Activated CD4-positive, CD25-positive, alpha-beta regulatory T cell treated with anti-CD3 and anti-CD28 coated beads, Interleukin-2, amount 50 U/mL, for 72 hours (primary cell): Measurements from ENCODE around the gene ZNF148.

Experiments
- DNase-seq: peaks from one replicate; pipeline ENCODE4 v3.0.0; 2021

Gene ZNF148

DNA sequence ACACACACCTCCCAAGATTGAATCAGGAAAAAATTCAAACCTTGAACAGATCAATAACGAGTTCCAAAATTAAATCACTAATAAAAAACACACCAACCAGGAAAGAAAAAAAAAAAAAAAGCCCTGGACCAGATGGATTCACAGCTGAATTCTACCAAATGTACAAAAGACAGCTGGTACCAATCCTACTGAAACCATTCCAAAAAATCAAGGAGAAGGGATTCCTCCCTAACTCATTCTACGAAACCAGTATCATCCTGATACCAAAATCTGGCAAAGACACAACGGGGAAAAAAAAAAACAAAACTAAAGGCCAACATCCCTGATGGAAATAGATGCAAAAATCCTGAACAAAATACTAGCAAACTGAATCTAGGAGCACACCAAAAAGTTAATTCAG lies 108.2 kb downstream of the ZNF148 start:
- no peak for DNase-seq

DNA sequence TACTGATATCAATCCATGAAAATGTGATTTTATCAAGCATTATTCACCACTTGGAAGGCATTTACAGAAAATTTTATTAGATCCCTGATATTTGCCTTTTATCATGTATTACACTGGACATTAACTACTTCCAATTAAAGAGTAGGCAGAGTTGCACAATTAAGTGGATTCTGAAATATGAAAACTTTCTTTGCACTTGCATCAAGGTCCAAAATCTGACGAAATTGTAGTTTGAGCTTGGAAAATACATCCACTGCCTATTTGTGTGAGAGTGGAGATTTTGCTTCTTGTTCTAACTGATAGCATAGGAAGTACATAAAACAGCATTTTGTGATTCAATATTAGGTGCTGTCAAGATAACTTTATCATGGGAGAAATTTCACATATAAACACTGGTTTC lies 113.0 kb downstream of the ZNF148 start:
- no peak for DNase-seq

DNA sequence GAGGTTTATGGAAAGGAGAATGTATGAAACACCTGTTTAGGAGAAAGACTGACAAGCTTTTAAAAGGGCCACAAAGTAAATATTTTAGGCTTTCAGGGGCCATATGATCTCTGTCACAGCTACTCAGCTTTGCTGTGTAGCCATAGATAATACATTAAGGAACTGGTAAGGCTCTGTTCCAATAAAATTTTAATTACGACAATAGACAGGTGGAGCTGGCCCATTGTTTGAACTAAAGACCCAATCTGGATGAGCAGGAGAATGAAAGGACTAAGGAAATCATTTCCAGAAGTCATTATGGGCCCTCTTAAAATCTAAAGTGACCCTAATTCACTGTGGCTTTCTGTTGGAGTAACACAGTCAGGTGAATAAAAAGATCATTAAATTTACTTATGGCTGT lies 114.1 kb downstream of the ZNF148 start:
- no peak for DNase-seq

DNA sequence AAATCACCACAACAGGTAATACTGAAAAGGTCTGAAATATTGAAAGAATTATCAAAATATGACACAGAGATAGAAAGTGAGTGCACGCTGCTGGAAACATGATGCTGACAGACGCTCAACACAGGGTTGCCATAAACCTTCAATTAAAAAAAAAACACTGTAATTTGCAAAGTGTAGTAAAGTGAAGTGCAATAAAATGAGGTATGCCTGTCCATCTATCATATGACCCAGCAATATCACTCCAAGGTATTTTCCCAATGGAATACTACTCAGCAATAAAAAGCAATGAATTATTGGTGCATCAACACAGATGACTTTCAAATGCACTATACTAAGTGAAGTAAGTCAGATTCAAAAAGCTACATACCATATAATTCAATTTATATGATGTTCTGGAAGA lies 115.0 kb downstream of the ZNF148 start:
- DNase-seq = no peak

DNA sequence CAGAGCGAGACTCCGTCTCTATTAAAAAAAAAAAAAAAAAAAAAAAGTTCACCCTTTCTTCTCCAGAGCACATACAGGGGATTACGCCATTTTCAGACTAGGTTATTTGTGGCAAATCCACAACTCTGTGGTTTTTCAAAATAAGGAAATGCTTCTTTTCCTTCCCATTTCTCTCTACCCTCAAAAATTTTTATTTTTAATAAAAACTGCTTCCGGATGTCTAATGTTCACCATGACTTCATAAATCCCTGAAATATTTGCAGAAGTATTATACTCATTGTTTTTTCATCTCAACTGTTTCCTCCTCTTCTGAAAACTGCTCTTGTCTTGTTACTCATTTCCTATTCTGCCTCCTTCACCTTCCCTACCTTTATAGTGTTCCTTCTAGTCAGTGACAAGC lies 117.6 kb downstream of the ZNF148 start:
- DNase-seq = no peak

DNA sequence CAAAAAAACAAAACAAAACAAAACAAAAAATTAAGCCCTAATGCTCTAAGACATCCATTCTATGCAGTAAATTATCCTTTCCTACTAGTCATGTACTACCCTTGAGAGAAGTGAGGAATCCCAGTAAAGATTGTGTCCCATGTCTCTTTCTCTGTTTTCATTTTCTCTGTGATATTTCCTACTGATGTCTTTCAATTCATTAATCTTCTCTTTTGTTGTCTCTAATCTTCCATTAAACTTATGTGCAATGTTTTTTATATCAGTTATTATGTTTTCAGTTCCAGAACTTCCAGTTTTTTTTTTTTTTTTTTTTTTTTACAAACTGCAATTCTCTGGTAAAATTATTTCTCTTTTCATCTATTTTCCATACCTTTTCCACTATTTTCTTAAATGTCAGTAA lies 118.5 kb downstream of the ZNF148 start:
- DNase-seq = no peak

DNA sequence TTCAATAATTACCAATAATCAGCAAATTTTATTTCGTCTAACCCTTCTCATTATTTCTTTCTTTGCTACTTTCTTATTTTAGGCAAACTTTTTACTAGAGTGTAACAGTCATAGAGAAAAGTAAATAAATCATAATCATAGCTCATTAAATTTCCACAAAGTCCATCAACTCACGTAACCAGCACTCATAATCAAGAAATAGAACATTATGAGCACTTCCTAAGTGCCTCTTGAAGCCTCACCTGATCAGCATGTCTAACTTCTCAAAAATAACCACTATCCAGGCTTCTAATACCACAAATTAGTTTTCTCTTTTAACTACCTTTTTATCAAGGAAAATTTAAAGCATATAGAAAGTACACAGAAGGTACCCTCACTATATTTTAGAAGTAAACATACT lies 124.2 kb downstream of the ZNF148 start:
- DNase-seq = no peak

DNA sequence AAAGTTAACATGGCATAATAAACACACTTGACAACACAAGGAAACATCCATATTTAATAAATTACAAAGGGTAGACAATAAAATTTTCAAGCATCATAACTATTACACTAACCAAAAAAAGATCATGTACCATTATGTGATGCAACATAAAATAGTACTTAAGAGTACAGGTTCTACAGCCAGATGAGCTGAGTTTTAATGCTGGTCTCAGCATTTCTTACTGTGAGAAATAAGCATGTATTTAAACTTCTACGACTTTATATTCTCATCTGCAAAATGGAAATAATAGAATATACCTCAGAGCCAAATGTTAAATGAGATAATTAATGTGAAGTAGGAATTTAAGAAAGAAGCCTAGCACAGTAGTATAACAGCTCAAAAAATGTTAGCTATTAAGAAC lies 128.9 kb downstream of the ZNF148 start:
- no peak for DNase-seq

DNA sequence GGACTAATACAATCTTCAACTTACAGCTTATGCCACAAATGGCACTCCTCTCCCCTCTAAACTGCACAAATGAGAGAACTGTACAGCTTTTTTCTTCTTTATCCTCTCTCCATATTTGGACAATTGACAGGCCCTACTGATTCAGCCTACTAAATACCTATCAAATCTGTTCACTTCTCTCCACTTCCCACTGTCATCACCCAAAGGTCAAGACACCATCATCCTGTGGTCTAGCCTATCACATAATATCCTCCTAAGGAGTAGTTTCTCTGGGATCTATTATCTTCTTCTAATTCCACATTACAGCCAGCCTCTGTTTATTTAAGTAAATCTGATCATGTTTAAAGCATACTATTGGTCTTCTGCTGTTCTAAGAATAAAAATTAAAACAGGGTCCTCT lies 129.6 kb downstream of the ZNF148 start:
- DNase-seq = no peak

DNA sequence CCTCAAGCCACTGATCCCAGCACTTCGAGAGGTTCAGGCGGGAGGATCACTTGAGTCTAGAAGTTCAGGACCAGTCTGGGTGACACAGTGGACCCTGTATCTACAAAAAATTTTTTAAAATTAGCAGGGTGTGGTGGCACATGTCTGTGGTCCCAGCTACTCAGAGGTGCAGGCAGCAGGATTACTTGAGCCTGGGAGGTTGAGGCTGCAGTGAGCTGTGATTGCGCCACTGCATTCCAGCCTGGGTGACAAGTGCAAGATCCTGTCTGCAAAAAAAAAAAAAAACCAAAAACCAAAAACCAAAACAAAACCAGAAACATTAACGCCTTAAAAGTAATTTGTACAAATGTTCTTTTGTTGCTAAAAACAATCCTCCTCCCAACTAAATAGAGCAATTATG lies 134.6 kb downstream of the ZNF148 start:
- no peak for DNase-seq

DNA sequence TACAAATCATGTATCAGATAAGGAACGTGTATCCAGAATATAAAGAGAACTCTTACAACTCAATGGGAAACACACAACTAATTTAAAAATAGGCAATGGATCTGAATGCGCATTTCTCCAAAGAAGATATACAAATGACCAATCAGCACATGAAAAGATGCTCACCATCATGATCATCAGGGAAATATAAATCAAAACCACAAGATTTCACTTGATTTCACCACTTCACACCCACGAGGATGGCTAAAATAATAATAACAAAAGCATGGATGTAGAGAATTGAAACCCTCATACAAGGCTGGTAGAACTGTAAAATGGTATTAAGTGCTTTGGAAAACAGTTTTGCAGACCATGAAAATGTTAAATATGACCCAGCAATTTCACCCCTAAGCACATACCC lies 135.9 kb downstream of the ZNF148 start:
- no peak for DNase-seq

DNA sequence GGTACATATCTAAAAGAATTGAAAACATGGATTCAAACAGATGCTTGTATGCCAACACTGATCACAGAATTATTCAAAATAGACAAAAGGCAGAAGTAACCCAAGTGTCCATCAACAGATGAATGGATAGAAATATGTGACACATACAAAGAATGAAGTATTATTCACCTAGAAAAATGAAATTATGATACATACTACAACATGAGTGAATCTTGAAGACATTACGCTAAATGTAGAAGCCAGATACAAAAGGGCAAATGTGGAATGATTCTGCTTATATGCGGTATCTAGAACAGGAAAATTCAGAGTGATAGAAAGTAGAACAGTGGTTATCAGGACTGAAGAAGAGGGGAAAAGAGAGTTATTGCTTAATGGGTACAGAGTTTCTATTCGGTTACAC lies 136.4 kb downstream of the ZNF148 start:
- no peak for DNase-seq

DNA sequence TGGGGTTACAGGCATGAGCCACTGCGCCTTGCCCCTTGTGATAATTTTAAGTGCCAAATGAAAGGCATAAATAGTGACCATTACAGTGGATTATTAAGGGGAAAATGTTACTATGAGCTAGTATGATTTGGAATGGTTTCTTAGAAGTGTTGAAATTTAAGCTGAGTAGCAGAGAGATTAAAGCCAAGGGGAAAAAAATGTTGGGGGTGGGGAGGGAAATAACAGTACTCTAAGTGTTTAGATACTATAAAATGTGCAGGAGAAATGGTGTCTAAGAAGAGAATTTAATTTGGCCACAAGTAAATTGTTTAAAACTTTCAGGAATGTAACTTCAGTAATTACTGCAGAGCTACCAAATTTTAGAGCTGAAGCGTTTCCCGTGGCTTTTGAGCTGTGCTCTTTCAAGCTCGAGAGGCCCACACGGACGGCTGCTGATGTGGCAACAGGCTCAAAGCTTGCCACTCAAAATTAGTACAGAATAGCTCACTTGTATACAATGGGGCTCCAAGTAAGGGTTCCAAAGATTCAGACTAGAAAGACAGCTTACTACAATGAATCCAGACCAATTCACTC lies 138.7 kb downstream of the ZNF148 start:
- no peak for DNase-seq

DNA sequence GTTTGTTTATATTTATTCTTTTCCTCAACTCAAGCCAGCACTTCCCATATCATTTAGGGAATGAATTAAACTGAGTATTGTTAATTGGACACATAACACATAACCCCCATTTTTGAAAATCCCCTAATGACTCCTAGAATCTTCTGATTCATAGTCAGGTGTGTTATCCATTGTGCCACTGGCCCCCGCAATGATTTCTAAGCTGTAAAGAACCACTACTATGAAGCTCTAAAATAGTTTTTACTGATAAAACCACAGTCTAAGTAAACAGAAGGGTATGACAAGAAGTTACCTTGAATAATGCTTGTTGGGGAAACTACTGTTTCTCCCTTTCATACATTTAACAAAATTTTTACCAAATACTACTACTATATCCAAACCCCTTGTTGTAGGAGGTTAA lies 140.3 kb downstream of the ZNF148 start:
- DNase-seq = no peak

DNA sequence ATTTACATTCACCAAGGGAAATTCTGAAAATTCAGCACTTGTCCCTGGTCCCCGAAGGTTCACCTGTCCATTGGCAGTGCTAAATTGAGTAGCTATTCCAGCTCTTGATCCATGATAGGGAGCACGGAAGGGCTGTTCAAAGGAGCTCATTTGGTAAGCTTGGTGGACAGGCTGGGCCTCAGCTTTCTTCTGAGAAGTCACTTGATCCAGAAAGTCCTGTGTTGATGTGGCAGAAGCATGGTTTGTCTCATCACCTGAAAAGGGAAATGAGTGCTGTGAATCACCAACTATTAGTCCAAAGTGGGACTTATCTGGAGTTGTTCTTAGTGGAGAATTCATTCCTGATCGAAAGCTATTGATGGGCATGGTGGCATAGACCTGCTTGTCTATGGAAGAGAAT lies 142.7 kb downstream of the ZNF148 start:
- DNase-seq = no peak

DNA sequence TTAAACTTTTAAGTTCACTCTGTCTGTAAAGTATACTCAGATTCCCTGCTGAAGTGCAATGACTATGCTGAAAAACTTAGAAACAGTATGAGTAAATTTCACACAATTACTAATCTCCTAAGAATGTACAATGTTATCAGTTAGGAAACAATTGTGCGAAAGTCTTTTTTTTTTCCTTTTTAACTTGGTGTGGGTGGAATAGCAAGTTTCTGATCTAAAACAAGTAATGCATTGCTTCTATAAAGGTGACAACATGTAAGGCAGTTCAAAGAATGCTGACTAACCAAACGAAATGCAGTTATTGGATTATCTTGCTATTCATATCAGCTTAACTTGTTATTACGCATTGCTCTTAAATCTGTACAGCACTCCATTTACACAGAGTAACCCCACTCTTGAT lies 143.2 kb downstream of the ZNF148 start:
- DNase-seq = no peak

DNA sequence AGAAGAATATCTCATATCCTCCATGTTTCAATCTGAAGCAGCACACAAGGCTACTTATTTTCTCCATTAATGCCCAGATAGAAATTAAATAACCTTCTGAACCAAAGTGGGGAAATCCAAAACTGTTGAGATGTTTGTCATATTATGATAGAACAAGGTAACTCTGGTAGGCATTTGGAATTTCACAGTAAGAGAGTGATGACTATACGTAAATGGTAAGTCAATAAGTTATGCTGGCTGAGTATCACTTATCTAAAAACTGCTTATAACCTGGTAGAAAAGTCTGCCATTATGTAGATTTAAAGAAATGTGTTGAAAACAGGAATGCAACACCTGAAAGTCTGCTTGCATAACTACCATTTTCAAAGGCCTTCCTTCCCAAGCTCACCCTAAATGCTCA lies 145.4 kb downstream of the ZNF148 start:
- DNase-seq = no peak

DNA sequence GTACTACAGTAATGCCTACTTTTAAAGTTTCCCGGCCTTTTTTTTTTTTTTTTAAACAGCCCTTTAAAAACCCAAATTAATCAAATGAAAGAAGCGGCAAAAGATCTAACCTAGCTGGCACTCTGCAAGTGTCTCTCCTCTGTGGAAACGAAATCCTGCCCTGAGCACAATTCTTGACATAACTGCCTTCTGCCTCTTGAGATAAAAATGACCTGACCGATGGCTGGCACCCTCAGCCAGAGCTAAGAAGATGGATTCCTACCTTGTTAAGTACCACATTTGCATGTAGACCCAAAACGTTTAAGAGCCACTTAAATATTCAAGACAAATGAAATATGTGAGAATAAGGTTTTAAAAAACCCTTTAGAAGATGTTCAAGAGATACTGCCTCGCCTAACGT lies 146.0 kb downstream of the ZNF148 start:
- no peak for DNase-seq

DNA sequence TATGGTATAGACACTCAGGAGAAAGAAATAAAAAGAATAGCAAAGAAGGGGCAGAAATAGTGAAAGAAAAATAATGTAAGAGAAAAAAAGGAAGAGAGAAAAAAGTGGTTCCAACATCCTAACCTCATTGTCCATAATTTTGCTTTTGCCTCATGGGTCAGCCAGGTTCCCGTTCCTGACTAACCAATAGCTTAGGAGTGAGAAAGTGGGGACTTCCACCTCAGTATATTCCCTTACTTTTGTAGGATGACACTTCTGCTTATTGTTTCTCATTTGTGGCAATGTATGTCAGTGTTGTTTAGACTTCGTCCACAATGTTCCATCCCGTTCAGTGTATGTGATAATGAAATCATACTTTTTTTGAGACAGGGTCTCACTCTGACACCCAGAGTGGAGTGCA lies 153.3 kb downstream of the ZNF148 start:
- DNase-seq = no peak

DNA sequence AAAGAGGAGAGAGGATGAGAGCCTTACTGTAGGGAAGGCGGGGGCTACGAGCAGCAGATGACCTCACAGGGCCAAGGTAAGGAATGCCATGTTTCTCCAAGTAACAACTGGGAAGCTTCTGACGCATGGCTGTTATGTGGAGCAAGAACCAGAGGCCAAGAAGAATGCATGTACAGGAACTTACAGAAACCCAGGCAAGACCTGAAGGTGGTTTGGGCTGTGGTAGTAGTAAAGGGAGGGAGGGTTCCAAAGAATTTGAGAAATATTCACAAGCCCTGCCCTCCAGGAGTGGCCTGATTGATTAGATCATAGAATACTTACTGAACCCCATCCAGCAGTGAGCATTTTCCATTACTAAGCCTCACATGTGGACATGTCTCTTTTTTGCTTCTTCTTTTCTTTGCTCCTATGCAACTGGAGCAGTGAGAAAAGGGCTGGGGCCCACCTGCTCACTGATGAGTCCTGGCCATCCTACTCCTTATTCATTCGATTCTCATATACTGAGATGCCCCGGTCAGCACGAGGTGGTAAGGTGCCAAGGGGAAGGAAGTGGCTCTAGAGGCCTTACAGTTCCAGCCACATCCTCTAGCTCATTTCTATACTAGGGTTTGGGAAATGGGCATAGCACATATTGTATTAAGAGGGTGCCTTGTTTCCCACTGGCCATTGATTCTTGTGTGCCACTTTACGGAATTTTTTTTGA lies 154.2 kb downstream of the ZNF148 start:
- DNase-seq = no peak

DNA sequence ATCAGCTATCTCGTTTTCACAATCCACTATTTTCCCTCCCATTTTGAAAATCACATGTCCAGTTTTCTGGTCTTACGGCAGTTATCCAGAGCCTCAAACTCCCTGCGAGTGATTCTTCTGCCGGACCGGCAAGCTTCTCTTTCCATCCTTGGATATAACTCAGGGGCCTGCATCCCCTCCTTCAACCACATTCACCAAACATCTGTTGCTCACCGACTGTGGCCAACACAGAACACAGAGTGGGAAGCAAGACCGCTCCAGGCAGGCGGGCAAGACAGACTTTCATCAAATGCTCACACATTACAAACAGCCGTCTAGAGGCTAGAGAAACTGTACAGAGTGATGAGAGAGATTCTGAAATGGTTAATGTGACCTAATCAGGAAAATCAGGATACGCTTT lies 154.9 kb downstream of the ZNF148 start:
- DNase-seq = no peak

DNA sequence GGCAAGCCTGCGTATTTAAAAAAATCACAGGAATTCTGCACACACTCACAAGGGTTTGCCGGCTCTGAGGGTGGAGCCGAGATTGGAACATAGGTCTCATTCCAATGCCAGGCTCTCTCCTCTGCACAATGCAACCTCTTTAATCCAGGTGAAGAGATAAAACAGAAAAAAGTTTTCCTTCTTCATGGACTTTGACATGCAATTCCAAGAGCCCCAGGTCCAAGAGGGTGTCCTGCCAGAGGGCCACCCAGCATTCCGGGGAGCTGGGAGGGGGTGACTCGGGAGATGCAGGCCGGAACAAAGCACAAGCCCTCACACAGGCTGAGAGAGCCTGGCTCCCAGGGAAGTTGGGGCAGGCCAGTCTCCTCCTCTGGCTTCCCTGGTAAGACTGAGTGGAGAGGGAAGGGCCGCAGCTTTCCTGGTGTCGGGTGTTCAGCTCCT lies 155.8 kb downstream of the ZNF148 start:
- DNase-seq = no peak

DNA sequence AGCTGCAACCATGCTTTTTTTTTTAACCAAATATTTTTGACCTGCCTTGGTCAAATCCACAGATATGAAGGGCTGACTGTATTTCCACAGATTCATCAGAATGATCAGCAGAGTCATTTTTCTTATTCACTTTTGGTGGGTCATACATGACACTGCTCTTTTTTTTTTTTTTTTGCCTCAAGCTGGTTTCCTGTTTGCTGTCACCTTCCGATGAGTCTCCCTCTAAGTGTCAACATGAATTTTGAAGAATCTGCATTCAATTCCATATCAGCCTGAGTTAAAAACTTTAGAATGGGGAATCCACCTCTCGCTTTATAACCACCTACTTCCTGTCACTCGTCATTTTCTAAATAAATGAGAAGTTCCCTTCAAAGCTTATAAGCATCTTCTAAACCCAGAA lies 160.4 kb downstream of the ZNF148 start:
- DNase-seq = no peak

DNA sequence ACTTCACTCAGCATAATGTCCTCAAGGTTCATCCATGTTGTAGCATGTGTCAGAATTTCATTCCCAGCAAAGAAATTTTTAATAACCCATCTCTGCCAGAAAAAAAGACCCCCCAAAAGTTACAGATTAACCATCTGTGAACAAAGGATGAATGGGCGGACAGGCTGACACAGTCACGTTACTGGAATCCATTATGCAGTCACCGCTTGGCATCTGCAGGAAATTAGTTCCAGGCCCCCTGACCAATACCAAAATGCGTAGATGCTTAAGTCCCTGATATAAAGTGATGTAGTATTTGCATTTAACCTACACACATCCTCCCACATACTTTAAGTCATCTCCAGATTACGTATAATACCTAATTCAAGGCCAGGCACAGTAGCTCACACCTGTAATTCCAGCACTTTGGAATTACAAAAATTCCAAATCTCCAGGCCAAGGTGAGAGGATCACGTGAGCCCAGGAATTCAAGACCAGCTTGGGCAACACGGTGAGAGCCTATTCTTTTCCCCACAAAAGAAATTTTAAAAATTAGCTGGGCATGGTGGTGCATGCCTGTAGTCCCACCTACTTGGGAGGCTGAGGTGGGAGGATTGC lies 161.1 kb downstream of the ZNF148 start:
- DNase-seq = no peak

DNA sequence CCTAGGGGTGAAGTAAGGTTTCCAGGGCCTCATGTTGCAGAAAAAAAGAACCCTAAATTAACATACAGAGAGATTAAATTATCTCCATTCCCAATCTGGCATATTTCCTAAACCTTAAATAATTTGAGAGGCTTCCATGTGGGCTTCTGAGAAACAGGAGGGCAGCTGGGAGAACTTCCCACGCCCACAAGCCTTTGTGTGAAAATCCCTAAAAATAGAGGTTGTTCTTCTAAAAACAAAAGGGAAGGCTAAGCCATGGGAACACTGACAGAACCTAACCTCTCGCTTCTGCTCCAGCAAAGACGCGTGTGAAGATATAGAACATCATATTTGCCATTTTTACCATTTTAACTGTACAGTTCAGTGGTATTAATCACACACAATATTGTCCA lies 161.8 kb downstream of the ZNF148 start:
- DNase-seq = no peak
